Upper lobe of left lung (tissue), 6 donors: ENCODE data around the gene DNAJC21. TPM values are rescaled to one million over a fixed set of nuclear protein-coding genes. Genes with fewer than 3 reads are reported as not detected.

Source experiments
- ATAC-seq, 2 donors: fragments of 200-7000 bp; cut with Tn5 transposase; one replicate each; pipeline ENCODE4 v1.9.1; 2022; ENCODE audit warnings: mild to moderate bottlenecking in 2 of 2, moderate library complexity in 2 of 2; ENCODE audit not compliant: low FRiP score in 2 of 2
- DNase-seq, 2 donors: peaks; one replicate each; pipeline ENCODE4 v3.0.0-alpha.2; 2019 to 2020
- H3K27ac ChIP-seq, 4 donors: fragments of 200-600 bp; sonication (generic); one replicate each; pipeline ENCODE4 v1.5.1; 2016 to 2019
- H3K27me3 ChIP-seq, 4 donors: fragments of 200-600 bp; sonication (generic); one replicate each; pipeline ENCODE4 v1.5.1; 2017 to 2019
- H3K36me3 ChIP-seq, 4 donors: fragments of 200-600 bp; sonication (generic); one replicate each; pipeline ENCODE4 v1.5.1; 2016 to 2019
- H3K4me1 ChIP-seq, 4 donors: fragments of 200-600 bp; sonication (generic); one replicate each; pipeline ENCODE4 v1.5.1; 2018 to 2019
- H3K4me3 ChIP-seq, 4 donors: fragments of 200-600 bp; sonication (generic); one replicate each; pipeline ENCODE4 v1.5.1; 2017 to 2019; ENCODE audit warnings: mild to moderate bottlenecking in 2 of 4, moderate library complexity in 1 of 4
- H3K9me3 ChIP-seq, 4 donors: fragments of 200-600 bp; sonication (generic); one replicate each; pipeline ENCODE4 v1.5.1; 2018 to 2019
- EP300 ChIP-seq, 4 donors: sonication (generic); formaldehyde crosslinking; IDR thresholded peaks; one replicate each; pipeline ENCODE4 v1.5.1; 2017; ENCODE audit warnings: antibody characterized with exemption in 4 of 4, control low read depth in 2 of 4
- POLR2A ChIP-seq, 4 donors: fragments of 450-650 bp; IDR thresholded peaks; one replicate each; pipeline ENCODE4 v1.5.1; 2016 to 2017; ENCODE audit warnings: antibody characterized with exemption in 4 of 4, mild to moderate bottlenecking in 2 of 4
- POLR2AphosphoS5 ChIP-seq, 2 donors: sonication (generic); formaldehyde crosslinking; IDR thresholded peaks; one replicate each; pipeline ENCODE4 v1.5.1; 2017; ENCODE audit warnings: antibody characterized with exemption in 2 of 2
- WGBS, 2 donors: methylation state at CpG; one replicate each; pipeline ENCODE4 v1.1.5; 2017 to 2018; 5-methylcytosine and 5-hydroxymethylcytosine counted together
- total RNA-seq, 6 donors: library from RNA; depleted of rRNA in 4 of 6; stranded (reverse); fragments of >200 nt in 4 of 6; gene quantifications; one replicate each; pipeline versions ENCODE4 v1.1.0 to v1.2.1, GENCODE V29; 2016 to 2021
- TF ChIP-seq, protein P1 (sequence below), 6 experiments: fragments of 450-650 bp in 4 of 6; fragments of 200-600 bp in 2 of 6; sonication (generic) in 2 of 6; IDR thresholded peaks; one replicate each; pipeline ENCODE4 v1.5.1; 2016 to 2019; ENCODE audit warnings: antibody characterized with exemption in 6 of 6
- donor health status: DM: no; HTN: no; CAD: no; lungs with moderate emphysema.
- donor health status: DM: no; HTN: yes; CAD: no; lungs with severe emphysema.

Gene DNAJC21
- total RNA-seq, 6 donors from 2014 or later, result 41.2 to 93.2 (median 46.3) TPM

DNA sequence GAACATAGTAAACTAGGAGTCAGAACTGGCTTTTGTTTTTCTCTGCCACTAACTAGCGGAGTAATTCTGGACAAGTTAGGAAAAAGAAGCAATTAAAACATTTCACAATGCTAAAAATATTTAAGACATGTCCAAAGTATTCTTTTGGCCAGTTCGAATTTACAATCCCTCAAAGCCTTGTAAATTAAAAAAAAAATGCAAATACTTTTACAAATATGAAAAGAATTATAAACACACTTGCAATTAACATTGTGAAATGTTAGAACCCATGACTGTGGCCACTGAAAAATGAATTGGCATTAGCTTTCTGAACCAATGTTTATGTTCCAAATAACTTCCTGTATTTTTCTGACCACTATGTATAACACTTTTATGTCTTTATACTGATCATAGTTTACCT lies 16.3 kb upstream of the DNAJC21 start:
- no peak for ATAC-seq
- H3K4me3 ChIP-seq, result no peak overlapping the region
- no peaks in the 10 kb centered on the region for H3K27me3 ChIP-seq
- no peak for DNase-seq
- no peak for TF ChIP-seq POLR2AphosphoS5 (IDR thresholded peaks at IDR 0.05)
- peaks cover 7 to 41% (median 20%) of the 10 kb centered on the region in 4 donors for H3K36me3 ChIP-seq
- H3K4me1 ChIP-seq, result peaks cover 19 to 36% (median 24%) of the 10 kb centered on the region in 4 donors
- no peak overlapping the region for H3K27ac ChIP-seq
- 66 to 73% methylated on average over 2 of the region's 2 CpGs for WGBS, 2 donors
- H3K9me3 ChIP-seq, result no peaks in the 10 kb centered on the region

DNA sequence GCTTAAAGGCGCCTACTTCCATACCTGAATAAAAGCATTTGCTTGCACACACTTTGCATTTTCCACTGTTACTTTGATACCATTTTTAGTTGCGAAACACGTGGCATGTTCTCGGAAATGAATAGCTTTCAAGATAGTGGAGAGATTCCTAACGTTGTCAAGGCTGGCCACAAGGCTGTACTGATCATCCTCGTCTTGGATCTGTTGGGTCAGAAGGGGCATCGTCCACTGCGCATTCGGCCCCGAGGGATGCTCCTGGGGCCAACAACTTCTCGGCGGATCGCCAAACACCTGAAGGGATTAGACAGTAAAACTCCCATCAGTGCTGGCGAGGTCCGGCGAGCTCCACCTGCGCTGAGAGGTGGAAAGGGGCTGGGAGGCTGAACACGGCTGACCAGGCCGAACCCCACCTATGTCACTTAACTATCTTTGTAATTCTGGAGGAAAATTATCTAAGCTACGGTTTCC lies 14.7 kb upstream of the DNAJC21 start:
- ATAC-seq, result peak; percentile 18 to 46
- TF ChIP-seq POLR2A (IDR thresholded peaks at IDR 0.05) (no peak), EP300 (IDR thresholded peaks at IDR 0.05) (no peak), POLR2AphosphoS5 (IDR thresholded peaks at IDR 0.05) (no peak)
- TF ChIP-seq, protein P1, sequence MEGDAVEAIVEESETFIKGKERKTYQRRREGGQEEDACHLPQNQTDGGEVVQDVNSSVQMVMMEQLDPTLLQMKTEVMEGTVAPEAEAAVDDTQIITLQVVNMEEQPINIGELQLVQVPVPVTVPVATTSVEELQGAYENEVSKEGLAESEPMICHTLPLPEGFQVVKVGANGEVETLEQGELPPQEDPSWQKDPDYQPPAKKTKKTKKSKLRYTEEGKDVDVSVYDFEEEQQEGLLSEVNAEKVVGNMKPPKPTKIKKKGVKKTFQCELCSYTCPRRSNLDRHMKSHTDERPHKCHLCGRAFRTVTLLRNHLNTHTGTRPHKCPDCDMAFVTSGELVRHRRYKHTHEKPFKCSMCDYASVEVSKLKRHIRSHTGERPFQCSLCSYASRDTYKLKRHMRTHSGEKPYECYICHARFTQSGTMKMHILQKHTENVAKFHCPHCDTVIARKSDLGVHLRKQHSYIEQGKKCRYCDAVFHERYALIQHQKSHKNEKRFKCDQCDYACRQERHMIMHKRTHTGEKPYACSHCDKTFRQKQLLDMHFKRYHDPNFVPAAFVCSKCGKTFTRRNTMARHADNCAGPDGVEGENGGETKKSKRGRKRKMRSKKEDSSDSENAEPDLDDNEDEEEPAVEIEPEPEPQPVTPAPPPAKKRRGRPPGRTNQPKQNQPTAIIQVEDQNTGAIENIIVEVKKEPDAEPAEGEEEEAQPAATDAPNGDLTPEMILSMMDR (IDR thresholded peaks at IDR 0.05), result no peak
- H3K4me1 ChIP-seq, result peaks cover 19 to 36% (median 24%) of the 10 kb centered on the region in 4 donors
- no peaks in the 10 kb centered on the region for H3K9me3 ChIP-seq
- H3K4me3 ChIP-seq, result peak overlapping the region; percentile 45 to 91 (median 84)
- peak overlapping the region; percentile 86 to 92 (median 88) for H3K27ac ChIP-seq
- DNase-seq, result peak in 1 of 2 donors; percentile 32
- peaks cover 7 to 32% (median 17%) of the 10 kb centered on the region in 4 donors for H3K36me3 ChIP-seq
- H3K27me3 ChIP-seq, result no peaks in the 10 kb centered on the region
- 4 to 5% methylated on average over 14 to 20 of the region's 20 CpGs for WGBS, 2 donors

DNA sequence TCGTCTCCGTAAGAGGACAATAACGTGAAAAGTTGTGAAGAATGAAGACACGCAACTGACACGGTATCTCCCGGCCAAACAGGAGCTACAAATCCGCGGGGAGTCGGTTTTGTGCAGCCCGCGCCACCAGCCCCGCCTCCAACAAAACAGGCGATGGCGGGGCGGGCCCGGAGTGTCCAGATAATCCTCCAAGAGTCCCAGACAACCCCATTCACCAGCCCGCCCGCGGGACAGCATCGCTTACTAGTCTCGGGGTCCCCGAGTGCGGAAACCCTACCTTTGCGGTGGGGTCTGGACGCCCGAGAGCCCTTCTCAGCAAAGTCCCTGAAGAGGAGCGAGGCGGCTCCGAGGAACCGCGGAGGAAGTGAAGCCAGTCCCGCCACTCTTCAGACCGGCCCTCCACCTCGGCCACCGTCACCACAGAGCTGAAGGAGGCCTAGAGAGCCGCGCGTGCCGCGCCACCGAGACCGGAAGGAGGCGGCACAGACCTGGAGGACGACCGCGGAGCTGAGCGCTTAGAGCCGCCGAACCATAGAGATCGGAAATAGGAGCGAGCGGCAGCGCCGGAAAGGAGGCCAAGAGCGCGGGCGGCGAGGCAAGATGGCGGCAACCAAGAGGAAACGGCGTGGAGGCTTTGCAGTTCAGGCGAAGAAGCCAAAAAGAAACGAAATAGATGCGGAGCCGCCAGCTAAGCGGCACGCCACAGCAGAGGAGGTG lies 14.1 kb upstream of the DNAJC21 start, which contains the start of the genes BRIX1 and RAD1:
TSS of gene BRIX1 (plus strand) at position 573 of the 717 bp plus-strand sequence. CDS start at position 601, 28 bp downstream.
TSS of gene RAD1 (minus strand) at position 366 of the 717 bp plus-strand sequence. CDS start 612 bp downstream, outside the sequence.
- Histone ChIP-seq H3K27ac (peak within 1 kb of the TSS; percentile 86 to 92 (median 88)), H3K4me1 (peaks cover 19 to 36% (median 24%) of the 10 kb centered on the region in 4 donors), H3K4me3 (peak within 1 kb of the TSS; percentile 79 to 91 (median 86)), H3K27me3 (no peaks in the 10 kb centered on the region), H3K9me3 (no peaks in the 10 kb centered on the region), H3K36me3 (peaks cover 7 to 33% (median 15%) of the 10 kb centered on the region in 4 donors)
- 0 to 2% methylated on average over 51 to 67 of the region's 67 CpGs for WGBS, 2 donors
- no peak for TF ChIP-seq EP300 (IDR thresholded peaks at IDR 0.05)
- TF ChIP-seq, protein P1 (IDR thresholded peaks at IDR 0.05), result peak in 3 of 6 experiments; percentile 16 to 59 (median 31)
- peak in 3 of 4 donors; percentile 41 to 83 (median 51) for TF ChIP-seq POLR2A (IDR thresholded peaks at IDR 0.05)
- peak; percentile 93 to 96 for TF ChIP-seq POLR2AphosphoS5 (IDR thresholded peaks at IDR 0.05)
- DNase-seq, result peak; percentile 98
- ATAC-seq, result peak; percentile 100

DNA sequence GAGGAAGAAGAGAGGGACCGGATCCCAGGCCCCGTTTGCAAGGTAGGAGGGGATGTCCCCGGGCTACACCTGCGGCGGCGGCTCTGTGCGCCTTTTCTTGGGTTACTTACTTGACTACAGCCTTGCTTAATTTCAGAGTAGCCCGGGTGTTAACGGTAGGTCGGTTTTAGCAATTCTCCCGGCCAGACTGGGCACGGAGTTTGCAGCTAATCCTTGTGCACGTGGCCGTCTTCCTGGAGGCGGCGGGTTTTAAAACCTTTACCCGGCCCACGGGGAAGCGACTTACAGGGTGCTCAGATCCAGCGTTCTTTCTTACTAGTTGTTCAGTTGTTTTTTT lies 13.5 kb upstream of the DNAJC21 start:
- ATAC-seq, result peak; percentile 2 to 30
- Histone ChIP-seq H3K9me3 (no peaks in the 10 kb centered on the region), H3K27me3 (no peaks in the 10 kb centered on the region), H3K4me3 (peak overlapping the region; percentile 79 to 91 (median 86)), H3K36me3 (peaks cover 10 to 33% (median 15%) of the 10 kb centered on the region in 4 donors), H3K4me1 (peaks cover 19 to 36% (median 24%) of the 10 kb centered on the region in 4 donors), H3K27ac (peak overlapping the region; percentile 86 to 92 (median 88))
- no peak for DNase-seq
- 0% methylated on average over 20 of the region's 20 CpGs for WGBS, 2 donors
- TF ChIP-seq EP300 (IDR thresholded peaks at IDR 0.05) (no peak), POLR2A (IDR thresholded peaks at IDR 0.05) (no peak), POLR2AphosphoS5 (IDR thresholded peaks at IDR 0.05) (no peak)
- TF ChIP-seq, protein P1 (IDR thresholded peaks at IDR 0.05), result no peak

DNA sequence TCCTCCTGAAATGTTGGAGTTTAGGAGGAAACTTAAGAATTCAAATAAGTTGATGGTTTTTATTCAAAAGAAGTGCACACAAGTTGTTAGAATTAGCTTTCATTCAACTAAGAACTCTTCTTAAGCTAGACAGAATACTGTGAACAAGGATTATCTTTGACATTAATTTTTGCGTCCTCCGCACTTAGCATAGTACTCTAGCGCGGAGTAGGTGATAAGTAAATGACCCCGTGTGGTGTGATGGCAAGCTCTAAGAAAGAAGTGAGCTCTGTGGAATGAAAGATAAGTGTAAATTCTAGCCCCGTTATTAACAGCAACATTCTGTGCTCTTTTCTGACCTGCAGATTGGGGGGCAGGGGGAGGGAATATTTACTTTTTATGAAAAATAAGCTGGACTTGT lies 12.8 kb upstream of the DNAJC21 start:
- H3K4me3 ChIP-seq, result peak overlapping the region; percentile 79 to 91 (median 86)
- no peaks in the 10 kb centered on the region for H3K9me3 ChIP-seq
- peaks cover 10 to 33% (median 15%) of the 10 kb centered on the region in 4 donors for H3K36me3 ChIP-seq
- TF ChIP-seq POLR2A (IDR thresholded peaks at IDR 0.05), result no peak
- 24 to 32% methylated on average over 6 of the region's 6 CpGs for WGBS, 2 donors
- no peak overlapping the region for H3K27ac ChIP-seq
- ATAC-seq, result no peak
- H3K27me3 ChIP-seq, result no peaks in the 10 kb centered on the region
- no peak for DNase-seq
- peaks cover 19 to 36% (median 24%) of the 10 kb centered on the region in 4 donors for H3K4me1 ChIP-seq
